ENCODE results near the gene SUSD4. TPM values are rescaled to one million over a fixed set of nuclear protein-coding genes. Genes with fewer than 3 reads are reported as not detected.

SUSD4 gene
- polyA plus RNA-seq, 1 donor, result 2.1 TPM

DNA sequence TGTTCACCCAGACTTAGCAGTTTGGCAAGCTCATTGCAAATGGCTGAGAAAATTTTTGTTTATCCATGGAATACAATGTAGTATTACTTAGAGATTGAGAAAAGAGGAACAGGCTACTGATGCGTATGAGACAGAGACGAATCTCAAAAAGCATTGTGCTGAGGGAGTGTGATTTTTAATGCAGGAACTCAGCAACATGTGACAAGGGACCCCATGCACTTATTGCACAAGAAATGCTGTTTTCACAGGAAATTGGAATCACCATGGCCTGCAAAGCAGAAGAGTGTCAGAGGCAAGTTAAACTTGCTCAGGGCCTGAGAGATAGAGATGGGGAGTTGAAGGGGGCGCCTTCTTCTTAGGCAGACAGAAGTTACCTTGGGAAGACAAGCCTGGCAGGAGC is 188.3 kb downstream of the SUSD4 start:
- Histone ChIP-seq H3K36me3 (ENCODE audit: control insufficient read depth, insufficient read depth, low read length) (no peaks in the 10 kb centered on the region), H3K27ac (ENCODE audit: low read length) (no peak overlapping the region), H3K27me3 (ENCODE audit: control insufficient read depth, insufficient read depth, low read length) (no peaks in the 10 kb centered on the region), H3K4me3 (ENCODE audit: low read length) (no peak overlapping the region), H3K4me1 (ENCODE audit: control insufficient read depth, insufficient read depth, low read length) (no peaks in the 10 kb centered on the region), H3K9me3 (ENCODE audit: control insufficient read depth, low read depth, low read length) (no peaks in the 10 kb centered on the region)
- peak in 1 of 2 donors; percentile 10 for DNase-seq
- WGBS (ENCODE audit: insufficient coverage, low lambda C conversion rate), result 80% methylated on average over 1 of the region's 3 CpGs

DNA sequence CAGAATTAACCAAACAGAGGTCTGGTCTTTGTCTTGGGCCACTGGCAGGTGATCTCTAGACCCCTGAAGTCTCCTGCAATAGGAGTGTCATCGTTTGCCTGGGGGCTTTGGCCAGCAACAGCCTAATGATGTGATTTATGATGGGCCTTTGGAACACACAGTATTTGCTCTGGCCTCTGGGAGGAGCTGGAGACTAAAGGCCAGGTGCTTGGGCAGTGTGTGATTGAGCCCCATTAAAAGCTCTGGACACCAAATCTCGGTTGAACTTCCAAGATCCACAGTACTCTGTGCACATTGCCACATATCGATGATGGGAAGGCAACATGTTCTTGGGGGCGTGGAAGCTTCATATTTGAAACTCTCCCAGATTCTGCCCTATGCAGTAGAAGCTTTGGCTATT is 188.9 kb downstream of the SUSD4 start:
- H3K9me3 ChIP-seq (ENCODE audit: control insufficient read depth, low read depth, low read length), result no peaks in the 10 kb centered on the region
- no peaks in the 10 kb centered on the region for H3K36me3 ChIP-seq (ENCODE audit: control insufficient read depth, insufficient read depth, low read length)
- no peak for DNase-seq
- H3K4me1 ChIP-seq (ENCODE audit: control insufficient read depth, insufficient read depth, low read length), result no peaks in the 10 kb centered on the region
- no peak overlapping the region for H3K27ac ChIP-seq (ENCODE audit: low read length)
- H3K4me3 ChIP-seq (ENCODE audit: low read length), result no peak overlapping the region
- no CpG with 5 or more reads among the region's 4 CpGs for WGBS (ENCODE audit: insufficient coverage, low lambda C conversion rate)
- H3K27me3 ChIP-seq (ENCODE audit: control insufficient read depth, insufficient read depth, low read length), result no peaks in the 10 kb centered on the region

Other genes with a start within 250 kb of the SUSD4 start
- gene TLR5, start 220.9 kb downstream of the SUSD4 start, polyA plus RNA-seq, result 1.9 TPM
- gene CCDC185, start 29.2 kb upstream of the SUSD4 start, polyA plus RNA-seq, result not detected